Stimulated activated CD8-positive, alpha-beta memory T cell treated with anti-CD3 and anti-CD28 coated beads, Interleukin-7, amount 100 ng/mL, for 48 hours (primary cell): ENCODE measurements around the gene NCAPD3.
"Not testable (repeated sequence)": the region's sequence is repeated elsewhere in the genome, so short reads cannot be mapped to it uniquely, and the experiment has no call there.

Experiments
- DNase-seq, 2 donors: peaks; one replicate each; pipeline ENCODE4 v3.0.0-alpha.2; 2020; ENCODE audit warnings: low read depth in 1 of 2; ENCODE audit errors: extremely low read depth in 1 of 2

NCAPD3 gene

DNA sequence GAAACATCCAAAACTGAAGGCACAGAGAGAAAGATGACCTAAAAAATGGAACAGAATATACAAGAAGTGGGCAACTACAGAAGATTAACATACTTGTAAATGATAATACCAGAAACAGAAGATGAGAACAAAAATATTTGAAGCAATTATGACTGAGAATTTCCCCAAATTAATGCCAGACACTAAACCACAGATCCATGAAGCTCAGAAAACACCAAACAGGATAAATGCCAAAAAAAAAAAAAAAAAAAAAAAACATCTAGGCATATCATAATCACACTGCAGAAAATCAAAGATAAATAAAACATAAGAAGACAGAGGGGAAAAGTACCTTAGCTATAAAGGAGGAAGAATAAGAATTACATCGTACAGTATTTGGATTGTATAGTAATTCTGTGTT, 89.6 kb downstream of the NCAPD3 start:
- DNase-seq: no peak

DNA sequence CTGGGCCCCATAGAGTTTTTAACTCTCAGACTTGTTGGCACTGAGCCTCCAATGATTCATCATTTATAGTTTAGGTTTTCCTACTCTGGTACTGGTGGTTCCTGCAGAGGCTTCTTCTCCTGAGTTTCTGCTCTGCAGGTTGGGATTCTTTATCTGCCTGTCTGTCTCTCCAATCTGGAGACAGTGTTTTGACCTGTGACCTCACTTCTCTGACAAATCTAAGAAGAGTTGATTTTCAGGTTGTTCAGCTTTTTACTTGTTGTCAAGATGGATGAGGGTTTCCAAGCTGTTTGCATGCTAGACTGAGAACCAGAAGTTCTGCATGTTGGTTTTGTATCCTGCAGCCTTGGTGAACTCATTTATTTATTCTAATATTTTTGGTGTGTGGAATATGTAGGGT, 91.0 kb downstream of the NCAPD3 start:
- DNase-seq: no peak

DNA sequence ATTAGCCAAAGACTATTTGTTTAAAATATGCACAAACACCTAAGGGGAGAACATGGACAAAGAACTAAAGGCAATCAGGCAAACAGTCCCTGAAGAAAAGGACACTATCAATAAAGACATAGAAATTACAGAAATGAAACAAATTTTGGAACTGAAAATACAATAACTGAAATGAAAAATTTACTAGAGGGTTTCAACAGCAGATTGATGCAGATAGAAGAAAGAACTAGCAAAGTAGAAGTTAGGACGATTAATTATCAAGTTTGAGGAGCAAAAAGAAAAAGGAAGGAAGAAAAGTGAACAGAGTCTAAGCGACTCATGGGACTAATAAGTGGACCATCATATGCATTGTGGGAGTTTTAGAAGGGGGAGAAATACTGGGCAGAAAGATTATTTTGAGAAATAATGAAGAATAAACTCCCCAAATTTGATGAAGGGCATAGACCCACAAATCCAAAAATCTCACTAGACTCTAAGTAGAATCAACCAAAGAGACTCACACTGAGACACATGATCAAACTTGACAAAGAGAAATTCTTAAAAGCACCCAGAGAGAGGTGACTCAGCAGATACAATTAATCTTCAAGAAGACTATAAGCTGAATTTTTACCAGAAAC, 92.0 kb downstream of the NCAPD3 start:
- no peak for DNase-seq

DNA sequence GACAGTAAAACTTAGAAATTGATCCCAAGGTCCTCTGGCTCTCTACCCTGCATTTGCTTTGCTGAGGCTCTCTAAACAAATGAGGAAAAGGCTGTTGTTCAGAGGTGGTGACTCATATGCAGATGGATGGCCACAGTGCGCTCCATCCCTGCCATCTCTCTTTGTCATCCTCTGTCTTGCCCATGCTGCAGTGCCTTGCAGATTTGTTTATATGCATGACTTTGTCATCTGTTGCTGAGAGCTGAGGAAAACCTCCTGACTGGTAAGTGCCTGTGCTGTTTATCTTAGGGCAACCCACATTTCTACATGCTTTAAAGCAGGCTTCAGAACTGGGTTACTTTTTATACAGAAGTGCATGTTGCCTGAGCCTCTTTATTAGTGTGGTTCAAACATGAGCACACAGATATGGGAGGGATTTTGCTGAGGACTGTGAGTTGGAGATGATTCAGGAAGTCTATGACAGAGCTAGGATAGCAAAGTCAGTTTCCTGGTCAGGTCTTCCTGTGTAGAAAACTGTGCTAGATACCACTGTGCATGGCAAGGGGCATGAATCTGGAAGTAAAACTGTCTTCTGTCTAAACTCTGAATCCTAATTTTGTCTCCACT, 97.4 kb downstream of the NCAPD3 start:
- no peak for DNase-seq

DNA sequence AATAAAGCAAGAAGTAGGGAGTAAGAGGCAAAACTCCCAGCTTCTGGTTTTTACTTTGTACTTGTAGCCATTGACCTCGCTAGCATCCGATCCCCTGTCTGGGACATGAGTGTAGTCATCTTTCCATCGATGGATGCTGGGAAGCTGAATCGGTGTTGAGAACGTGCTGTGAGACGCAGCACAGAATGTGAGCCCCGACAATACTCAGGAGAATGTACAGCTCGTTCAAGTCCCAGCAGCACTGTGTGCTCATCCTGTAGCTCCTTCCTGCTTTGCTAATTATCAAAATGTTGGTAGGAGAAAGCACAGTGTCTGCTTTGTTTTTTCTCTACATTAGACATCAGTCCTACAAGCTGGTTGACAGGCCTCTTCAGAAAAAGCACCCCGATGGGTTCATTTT, 98.3 kb downstream of the NCAPD3 start:
- no peak for DNase-seq

DNA sequence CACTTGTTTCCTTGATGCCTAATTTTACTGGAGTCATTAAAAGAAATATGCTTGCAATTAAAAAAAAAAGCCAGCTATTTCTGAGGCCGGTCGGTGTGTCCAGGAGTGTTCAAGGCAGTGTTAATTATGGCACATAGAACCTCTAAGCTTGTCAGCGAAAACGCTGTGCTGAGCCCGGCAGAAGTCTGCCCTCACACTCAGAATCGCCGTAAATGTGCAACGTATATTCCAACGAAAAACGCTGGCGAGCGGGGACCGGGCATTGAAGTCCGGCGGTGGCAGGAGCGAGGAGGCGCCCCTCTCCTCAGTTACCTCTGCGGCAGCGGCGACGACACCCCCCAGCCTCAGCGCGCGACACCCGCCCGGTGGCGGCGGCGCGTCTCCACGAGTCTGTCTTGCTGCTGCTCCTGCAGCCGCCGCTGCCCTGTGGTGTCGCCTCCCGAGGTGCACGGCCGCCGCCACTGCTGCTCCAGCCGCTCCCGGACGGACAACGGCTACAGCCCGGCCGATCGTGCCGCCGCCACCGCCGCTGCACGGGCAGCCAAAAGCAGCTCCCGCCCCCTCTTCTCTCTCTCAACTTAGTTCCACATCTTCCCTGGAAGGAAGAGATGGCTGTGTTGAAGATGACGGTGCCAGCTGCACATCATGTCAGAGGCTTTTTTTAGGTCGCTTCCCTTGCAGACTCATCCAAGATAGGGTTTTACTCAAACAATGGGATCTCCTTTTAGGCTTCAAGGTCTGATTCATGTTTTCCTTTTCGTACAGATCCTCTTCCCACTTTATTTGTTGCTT, 98.9 kb downstream of the NCAPD3 start:
- no peak for DNase-seq

DNA sequence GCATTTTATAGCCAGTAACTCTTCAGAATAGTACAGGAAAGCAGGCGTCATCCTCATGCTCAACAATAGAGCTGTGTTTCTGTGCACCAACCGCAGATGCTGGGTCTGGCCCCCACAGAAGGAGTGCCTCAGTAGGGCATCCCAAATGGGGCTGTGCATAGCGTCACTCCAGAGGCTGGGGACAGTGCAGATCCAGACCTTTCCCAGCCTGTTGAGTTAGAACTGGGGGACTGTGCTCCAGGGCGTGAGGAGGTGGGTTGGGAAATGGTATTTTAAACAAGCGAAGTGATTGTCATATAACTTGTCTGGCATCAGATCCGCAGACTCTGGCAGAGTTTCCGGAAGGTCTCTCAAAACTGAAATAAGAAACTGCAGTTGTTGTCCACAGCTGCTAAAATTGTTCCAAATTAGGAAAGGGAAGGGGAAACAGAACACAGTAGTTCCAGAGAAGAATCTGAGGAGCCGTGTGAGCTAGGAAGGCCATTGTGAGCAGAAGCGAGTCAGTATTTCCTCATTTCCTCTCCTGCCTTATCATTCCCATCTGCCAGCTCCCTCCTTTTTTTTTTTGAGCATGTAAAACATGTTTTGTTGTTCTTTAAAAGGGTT, 102.7 kb downstream of the NCAPD3 start:
- no peak for DNase-seq

DNA sequence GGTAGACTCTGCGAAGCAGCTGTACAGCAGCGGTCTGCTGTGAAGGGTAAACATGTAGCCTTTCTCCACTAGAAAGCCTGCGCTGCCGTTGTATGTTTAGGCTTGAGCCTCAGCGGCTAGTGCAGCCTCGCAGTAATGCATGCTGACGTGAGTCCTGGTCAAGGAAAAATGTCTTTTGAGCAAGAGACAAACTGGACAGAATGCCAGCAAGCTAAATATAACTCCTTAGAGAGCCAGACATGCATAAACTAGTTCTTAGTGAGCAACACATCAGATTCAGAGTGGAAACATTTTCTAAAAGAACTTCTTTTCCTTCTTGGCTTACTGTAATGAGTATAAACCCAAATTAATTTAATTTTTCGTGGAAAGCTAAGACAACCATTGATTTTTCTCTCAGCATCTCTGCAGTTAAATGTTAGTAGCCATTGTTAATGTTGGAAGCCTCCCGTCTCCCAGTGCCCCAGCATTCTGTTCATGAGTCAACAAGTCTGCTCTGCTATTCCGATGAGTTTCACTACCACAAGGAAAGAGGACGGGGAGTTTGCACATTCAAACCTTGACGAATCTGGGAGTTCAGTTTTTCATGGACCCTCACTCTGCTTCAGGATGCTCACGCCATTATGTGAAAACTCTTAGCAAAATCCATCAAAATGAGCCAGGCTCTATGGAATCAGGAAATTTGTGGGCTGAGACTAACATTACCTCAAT, 103.5 kb downstream of the NCAPD3 start:
- DNase-seq: no peak

DNA sequence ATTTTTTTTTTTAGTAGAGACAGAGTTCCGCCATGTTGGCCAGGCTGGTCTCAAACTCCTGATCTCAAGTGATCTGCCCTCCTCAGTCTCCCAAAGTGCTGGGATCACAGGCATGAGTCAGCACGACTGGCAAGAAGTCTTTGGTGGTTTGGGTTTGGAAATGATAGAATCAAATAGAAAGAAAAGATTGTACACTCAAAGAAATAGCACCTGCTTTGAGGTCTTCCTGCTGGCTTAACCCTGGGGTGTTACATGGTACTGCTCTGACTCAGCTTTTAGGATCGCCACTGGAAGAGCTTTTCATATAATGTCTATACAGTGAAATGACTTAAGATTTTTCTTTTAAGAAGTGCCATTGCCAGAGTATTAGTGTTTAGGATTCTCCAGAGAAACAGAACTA, 104.7 kb downstream of the NCAPD3 start:
- DNase-seq: no peak

DNA sequence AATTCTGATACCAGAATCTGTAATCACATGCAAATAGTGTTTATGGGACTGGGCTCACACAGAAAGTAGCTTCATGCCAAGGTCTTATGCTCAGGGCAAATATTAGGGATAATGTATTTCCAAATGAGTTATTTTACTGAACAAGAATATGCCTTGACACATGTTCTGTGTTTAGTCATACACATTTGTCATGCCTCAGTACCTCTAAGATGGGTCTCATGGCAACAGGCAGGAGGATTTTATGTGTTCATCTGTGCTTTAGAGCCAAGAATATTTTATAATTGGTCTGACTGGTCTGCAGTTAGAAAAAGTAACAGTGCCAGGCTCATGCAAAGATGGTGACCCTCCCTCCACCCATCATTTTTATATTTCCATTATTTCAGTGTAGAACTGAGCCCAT, 105.8 kb downstream of the NCAPD3 start:
- no peak for DNase-seq

DNA sequence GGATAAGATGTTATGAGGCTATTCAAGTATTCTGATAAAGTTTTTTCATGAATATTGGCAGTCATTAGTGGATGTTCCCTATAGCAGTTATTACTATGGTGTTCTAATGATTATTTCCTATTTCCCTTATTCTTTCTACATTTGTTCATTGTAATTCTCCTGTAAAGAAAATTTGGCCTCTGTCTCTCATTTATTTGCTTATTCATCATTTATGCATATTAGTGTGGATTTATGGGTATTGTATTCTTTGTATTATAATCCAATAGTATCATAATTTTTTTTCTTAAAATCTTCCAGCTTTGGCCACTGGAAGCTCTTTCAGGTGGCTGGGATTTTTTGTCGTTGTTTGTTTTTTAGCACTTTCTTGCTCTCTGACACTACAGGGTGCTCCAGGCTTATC, 107.6 kb downstream of the NCAPD3 start:
- DNase-seq: no peak

DNA sequence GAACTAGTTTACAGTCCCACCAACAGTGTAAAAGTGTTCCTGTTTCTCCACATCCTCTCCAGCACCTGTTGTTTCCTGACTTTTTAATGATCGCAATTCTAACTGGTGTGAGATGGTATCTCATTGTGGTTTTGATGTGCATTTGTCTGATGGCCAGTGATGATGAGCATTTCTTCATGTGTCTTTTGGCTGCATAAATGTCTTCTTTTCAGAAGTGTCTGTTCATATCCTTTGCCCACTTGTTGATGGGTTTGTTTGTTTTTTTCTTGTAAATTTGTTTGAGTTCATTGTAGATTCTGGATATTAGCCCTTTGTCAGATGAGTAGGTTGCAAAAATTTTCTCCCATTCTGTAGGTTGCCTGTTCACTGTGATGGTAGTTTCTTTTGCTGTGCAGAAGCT, 110.0 kb downstream of the NCAPD3 start:
- DNase-seq: not testable (repeated sequence)

DNA sequence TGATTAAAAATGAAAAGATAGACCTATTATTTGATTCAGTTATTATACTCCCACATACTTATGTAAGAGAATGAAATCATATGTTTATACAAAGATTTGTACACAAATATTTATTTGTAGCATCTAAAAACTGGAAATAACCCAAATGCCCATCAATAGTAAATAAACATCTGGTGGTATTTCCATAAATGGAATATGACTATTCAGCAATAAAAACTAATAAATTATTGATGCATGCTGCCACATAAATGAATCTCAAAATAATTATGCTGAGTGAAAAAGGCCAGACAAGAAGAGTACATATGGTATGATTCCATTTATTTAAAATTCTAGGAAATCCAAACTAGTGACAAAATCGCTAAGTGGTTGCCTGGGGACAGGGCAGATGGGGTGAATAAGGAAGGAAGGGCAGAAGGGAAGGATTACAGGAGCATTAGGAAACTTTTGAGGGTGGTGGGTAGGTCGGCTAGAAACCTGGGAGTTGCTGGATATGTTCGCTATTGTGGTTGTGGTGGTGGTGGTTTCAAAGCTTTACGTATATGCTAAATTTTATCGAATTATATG, 113.4 kb downstream of the NCAPD3 start:
- DNase-seq: no peak
